IPS DF 6.9 (cell line): Measurements from ENCODE around the gene AMBP.
A peak's percentile ranks its signal among the peaks of the same experiment; 100 is the strongest.

ENCODE experiments used
- DNase-seq: peaks from one replicate; pipeline ENCODE4 v3.0.0-alpha.2; 2013; ENCODE audit warnings: low read depth, low spot score
- H3K27ac ChIP-seq: one replicate; pipeline ENCODE4 v1.5.1; 2013; ENCODE audit warnings: low read length, control low read depth
- H3K27me3 ChIP-seq: 2 replicates; pipeline ENCODE4 v1.6.1; 2013; ENCODE audit warnings: mild to moderate bottlenecking, low read length; ENCODE audit not compliant: control insufficient read depth, insufficient read depth
- H3K36me3 ChIP-seq: 2 replicates; pipeline ENCODE4 v1.6.1; 2013; ENCODE audit warnings: low read length; ENCODE audit not compliant: control insufficient read depth, insufficient read depth
- H3K4me1 ChIP-seq: 2 replicates; pipeline ENCODE4 v1.6.1; 2013; ENCODE audit warnings: low read length; ENCODE audit not compliant: control insufficient read depth, insufficient read depth
- H3K4me3 ChIP-seq: 2 replicates; pipeline ENCODE4 v1.5.1; 2013; ENCODE audit warnings: mild to moderate bottlenecking, low read length
- H3K9me3 ChIP-seq: 2 replicates; pipeline ENCODE4 v1.6.1; 2013; ENCODE audit warnings: low read length, inconsistent platforms; ENCODE audit not compliant: control insufficient read depth, insufficient read depth
- WGBS: extraction: QIAGEN DNeasy Blood & Tissue Kit; methylation state at CpG from one replicate; pipeline ENCODE4 v1.1.7; 2013; ENCODE audit warnings: mixed read lengths, missing lambda C conversion rate; ENCODE audit not compliant: insufficient read length, insufficient coverage; 5-methylcytosine and 5-hydroxymethylcytosine counted together

Gene AMBP

DNA sequence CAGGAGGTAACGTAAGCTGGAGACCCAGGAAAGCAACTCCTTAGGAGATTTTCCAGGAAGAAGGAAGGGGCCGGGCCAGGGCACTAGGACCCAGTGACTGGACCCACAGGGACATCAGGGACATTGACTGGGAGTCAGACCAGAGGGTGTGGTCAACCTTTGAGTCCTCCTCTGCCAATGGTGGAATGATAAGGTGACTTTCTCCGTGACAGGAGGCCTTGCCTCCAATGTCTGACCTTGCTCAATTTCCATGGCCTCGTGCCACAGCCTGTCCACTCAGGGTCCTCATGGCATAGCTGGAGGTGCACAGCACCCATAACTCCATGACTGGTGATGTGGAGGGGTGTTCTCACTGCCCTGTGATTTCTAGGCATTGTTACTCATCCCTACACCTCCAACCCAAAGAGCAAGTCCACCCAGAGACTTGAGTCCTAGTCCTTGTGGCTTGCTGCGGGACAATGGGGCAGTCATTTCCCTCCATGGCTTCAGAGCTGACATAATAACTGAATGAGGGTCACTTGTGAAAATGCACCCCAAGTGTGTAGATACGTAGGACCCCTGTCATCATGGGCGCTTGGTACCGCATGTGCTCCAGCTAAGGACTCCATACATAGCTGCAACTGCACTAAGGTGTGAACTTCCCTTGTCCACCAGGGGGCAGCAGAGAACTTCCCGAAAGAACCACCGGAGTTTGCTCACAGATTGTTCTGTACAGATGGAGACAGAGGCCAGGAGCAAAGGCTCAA lies 4.1 kb upstream of the AMBP start:
- WGBS = no CpG with 5 or more reads among the region's 10 CpGs
- Histone ChIP-seq H3K9me3 (no peaks in the 10 kb centered on the region), H3K4me1 (no peaks in the 10 kb centered on the region; the same call in 1 of the 2 replicates), H3K27me3 (no peaks in the 10 kb centered on the region), H3K4me3 (no peak overlapping the region), H3K27ac (no peak overlapping the region), H3K36me3 (no peaks in the 10 kb centered on the region)
- DNase-seq = peak; percentile 79

DNA sequence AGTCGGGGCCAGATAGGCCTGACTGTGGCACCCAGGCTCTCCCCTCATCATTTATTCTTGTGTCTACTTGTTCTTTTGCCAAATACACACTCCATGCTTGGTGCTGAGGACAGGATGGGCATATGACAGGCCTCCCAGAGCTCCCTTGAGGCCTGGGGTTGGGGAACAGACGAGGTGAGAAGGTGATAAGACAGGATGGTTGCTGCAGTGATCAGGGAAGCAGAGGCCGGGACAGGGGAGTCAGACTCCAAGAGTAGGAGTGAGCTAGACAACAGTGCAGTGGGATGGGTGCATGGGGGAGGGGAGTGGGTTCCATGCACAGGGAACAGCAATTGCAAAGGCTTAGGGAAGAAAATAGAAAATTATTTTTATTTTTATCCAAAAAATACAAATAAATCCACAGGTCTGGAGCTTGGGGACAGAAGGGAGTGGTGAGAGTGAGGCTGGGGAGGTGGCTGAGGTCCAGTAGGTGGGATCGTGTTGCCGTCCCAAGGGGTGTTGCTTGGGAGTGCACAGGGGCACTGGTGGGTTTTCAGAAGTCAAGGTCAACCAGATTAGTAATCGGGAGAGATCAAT lies 3.4 kb upstream of the AMBP start:
- H3K9me3 ChIP-seq = no peaks in the 10 kb centered on the region
- H3K27ac ChIP-seq = no peak overlapping the region
- H3K27me3 ChIP-seq = no peaks in the 10 kb centered on the region
- no CpG with 5 or more reads among the region's 6 CpGs for WGBS
- no peak overlapping the region for H3K4me3 ChIP-seq
- no peaks in the 10 kb centered on the region for H3K36me3 ChIP-seq
- no peak for DNase-seq
- no peaks in the 10 kb centered on the region; the same call in 1 of the 2 replicates for H3K4me1 ChIP-seq

DNA sequence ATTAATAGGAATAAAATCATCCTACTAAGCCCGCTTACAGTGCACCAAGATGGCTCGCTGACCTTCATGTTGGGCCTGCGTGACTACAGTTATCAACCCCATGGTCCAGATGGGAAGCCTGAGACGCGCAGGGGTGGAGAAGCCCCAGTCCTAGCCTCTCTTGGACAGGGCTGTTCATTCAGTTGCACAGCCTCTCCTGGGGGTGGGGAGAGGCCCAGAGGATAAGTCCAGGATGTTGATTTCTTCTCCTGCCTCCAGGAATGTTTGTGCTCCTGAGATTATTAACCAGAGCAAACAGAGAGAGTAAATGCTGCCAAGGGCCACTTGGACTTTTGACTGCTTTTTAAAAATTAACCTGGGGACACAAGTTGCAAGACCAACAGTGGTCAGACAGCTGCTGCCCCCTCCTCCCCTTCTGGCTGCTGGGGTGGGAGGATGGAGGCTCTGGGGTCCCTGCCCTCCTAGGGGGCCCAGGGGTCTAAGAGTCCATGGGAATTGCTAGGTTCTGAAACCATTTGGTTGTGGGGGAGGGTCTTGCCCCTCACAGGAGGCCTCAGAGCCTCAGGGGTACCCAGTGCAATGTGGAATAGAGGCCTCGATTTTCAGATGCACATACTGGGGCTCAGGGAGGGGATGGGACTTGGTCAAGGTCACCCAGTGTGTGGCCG lies 2.8 kb upstream of the AMBP start:
- no peaks in the 10 kb centered on the region for H3K27me3 ChIP-seq
- H3K36me3 ChIP-seq = no peaks in the 10 kb centered on the region
- no peak overlapping the region for H3K4me3 ChIP-seq
- no CpG with 5 or more reads among the region's 7 CpGs for WGBS
- no peaks in the 10 kb centered on the region for H3K9me3 ChIP-seq
- H3K27ac ChIP-seq = no peak overlapping the region
- no peaks in the 10 kb centered on the region; the same call in 1 of the 2 replicates for H3K4me1 ChIP-seq
- DNase-seq = no peak

GRCh38 chr9:114080195-114080772 lies 2.2 kb upstream of the AMBP start:
- DNase-seq = no peak
- no peak overlapping the region for H3K27ac ChIP-seq
- no peaks in the 10 kb centered on the region; the same call in 1 of the 2 replicates for H3K4me1 ChIP-seq
- no peaks in the 10 kb centered on the region for H3K9me3 ChIP-seq
- no peaks in the 10 kb centered on the region for H3K36me3 ChIP-seq
- H3K4me3 ChIP-seq = no peak overlapping the region
- no CpG with 5 or more reads among the region's 5 CpGs for WGBS
- H3K27me3 ChIP-seq = no peaks in the 10 kb centered on the region

GRCh38 chr9:114078781-114079156 lies 669 bp upstream of the AMBP start:
- Histone ChIP-seq H3K27me3 (no peaks in the 10 kb centered on the region), H3K27ac (no peak overlapping the region), H3K4me1 (no peaks in the 10 kb centered on the region; the same call in 1 of the 2 replicates), H3K9me3 (no peaks in the 10 kb centered on the region), H3K4me3 (no peak overlapping the region), H3K36me3 (no peaks in the 10 kb centered on the region)
- no CpG with 5 or more reads among the region's 7 CpGs for WGBS
- no peak for DNase-seq

GRCh38 chr9:114077162-114077837 lies 800 bp downstream of the AMBP start:
- H3K4me3 ChIP-seq = no peak overlapping the region
- no peaks in the 10 kb centered on the region for H3K27me3 ChIP-seq
- no peaks in the 10 kb centered on the region; the same call in 1 of the 2 replicates for H3K4me1 ChIP-seq
- H3K27ac ChIP-seq = no peak overlapping the region
- H3K36me3 ChIP-seq = no peaks in the 10 kb centered on the region
- no CpG with 5 or more reads among the region's 7 CpGs for WGBS
- H3K9me3 ChIP-seq = no peaks in the 10 kb centered on the region
- DNase-seq = no peak

- H3K27ac ChIP-seq = no peak overlapping the region
- no peaks in the 10 kb centered on the region for H3K9me3 ChIP-seq
- no peak overlapping the region for H3K4me3 ChIP-seq
- H3K4me1 ChIP-seq = no peaks in the 10 kb centered on the region; the same call in 1 of the 2 replicates
- H3K36me3 ChIP-seq = no peaks in the 10 kb centered on the region
- no peak for DNase-seq
- no peaks in the 10 kb centered on the region for H3K27me3 ChIP-seq
- no CpG with 5 or more reads among the region's 14 CpGs for WGBS
Measured at GRCh38 chr9:114076237-114077161, 1.6 kb downstream of the AMBP start.

DNA sequence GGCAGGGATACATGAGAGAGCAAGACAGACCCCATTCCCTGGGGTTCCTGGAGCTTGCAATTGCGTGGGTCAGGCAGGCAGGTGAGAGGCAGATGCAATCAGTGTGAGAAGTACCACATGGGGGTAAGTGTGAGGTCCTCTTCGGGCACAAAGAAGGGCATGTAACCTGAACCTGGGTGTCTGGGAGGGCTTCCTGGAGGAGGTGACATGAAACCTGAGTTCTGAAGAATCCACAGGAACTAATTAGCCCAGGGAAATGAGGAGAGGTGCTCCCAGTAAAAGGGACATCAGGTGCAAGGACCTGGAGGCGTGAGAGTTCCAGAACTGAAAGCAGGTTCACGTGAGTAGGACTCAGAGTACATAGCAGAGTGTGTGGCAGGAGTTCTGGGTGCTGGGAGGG lies 2.5 kb downstream of the AMBP start:
- Histone ChIP-seq H3K4me3 (no peak overlapping the region), H3K9me3 (no peaks in the 10 kb centered on the region), H3K4me1 (no peaks in the 10 kb centered on the region; the same call in 1 of the 2 replicates), H3K27ac (no peak overlapping the region), H3K36me3 (no peaks in the 10 kb centered on the region), H3K27me3 (no peaks in the 10 kb centered on the region)
- DNase-seq = no peak
- WGBS = no CpG with 5 or more reads among the region's 4 CpGs

DNA sequence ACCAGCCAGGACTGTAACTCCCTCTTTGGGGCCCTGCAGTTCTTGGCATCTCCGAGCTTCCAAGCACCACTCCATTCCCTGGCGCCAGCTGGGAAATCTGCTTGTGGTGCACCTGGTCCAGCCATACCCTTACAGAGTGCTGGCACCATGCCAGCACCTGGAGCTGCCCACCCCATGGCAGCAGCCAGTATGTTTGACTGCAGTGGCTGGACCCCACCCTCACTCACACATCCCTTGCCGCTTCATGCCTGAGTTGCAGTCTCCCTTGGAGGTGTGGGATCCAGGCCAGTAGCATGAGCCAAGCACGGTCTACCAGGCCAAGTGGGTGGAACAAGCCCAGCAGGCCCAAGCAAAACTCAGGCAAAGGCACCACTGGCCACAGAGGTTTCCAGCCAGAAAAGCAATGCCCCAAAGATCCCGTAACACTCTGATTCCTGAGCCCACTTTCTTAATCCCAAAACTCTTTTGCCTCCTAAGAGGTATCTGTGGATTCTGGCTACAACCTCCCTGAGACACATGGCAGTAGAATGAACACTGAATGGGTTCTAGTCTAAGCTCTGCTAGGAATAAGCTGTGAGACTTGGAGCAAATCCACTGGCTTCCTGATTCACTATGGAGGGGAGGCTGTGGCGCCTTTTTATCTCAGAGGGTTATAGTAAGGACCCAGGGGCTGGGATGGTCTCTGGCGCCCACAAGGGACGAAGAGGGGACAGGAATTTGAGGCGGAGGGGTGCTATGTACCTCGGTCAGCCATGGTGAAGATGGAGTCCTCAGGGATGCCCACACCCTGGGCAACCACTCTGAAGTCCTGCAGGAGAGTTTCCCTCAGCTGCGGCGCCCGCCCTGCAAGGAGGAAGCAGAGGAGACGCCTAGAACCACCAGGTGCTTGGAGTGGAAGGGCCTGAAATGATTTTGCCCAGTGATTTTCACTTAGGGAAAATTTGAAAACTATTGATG lies 5.6 kb downstream of the AMBP start:
- DNase-seq = no peak
- Histone ChIP-seq H3K4me3 (no peak overlapping the region), H3K9me3 (no peaks in the 10 kb centered on the region), H3K27ac (no peak overlapping the region), H3K4me1 (no peaks in the 10 kb centered on the region), H3K36me3 (no peaks in the 10 kb centered on the region), H3K27me3 (no peaks in the 10 kb centered on the region)
- WGBS = no CpG with 5 or more reads among the region's 14 CpGs
